ENCODE data around the gene CFAP210.

CFAP210 gene

DNA sequence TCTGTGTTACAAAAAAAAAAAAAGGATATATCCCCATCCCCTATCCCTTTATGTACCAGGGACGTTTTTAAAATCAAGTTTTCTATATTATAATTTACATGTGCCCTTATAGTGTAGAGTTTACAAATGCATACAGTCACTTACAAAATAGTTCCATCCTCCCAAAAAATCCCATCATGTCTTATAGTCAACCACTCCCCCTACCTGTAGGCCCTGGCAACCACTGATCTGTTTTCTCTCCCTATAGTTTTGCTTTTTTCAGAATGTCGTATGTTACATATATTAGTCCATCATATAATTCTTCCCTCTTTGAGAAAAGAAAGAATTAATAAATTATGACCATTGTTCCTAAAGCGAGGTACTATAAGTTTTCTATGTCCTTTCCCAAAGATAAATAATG lies 17.8 kb downstream of the CFAP210 start:
- WGBS (ENCODE audit: insufficient coverage): no CpG with 5 or more reads among the region's 3 CpGs
- H3K36me3 ChIP-seq (ENCODE audit: control insufficient read depth in 4 of 4, insufficient read depth in 4 of 4, low read length in 3 of 4): no peaks in the 10 kb centered on the region
- H3K4me1 ChIP-seq (ENCODE audit: control extremely low read depth in 1 of 4, control insufficient read depth in 4 of 4, insufficient read depth in 4 of 4, low read length in 3 of 4): peaks cover 0 to 8% (median 5%) of the 10 kb centered on the region in 4 experiments
- H3K27ac ChIP-seq (ENCODE audit: insufficient read depth in 1 of 2, low read depth in 1 of 2, low read length in 2 of 2, poor library complexity in 1 of 2, severe bottlenecking in 2 of 2): no peak overlapping the region
- CTCF ChIA-PET: no interaction called here
- peaks cover 0 to 4% (median 0%) of the 10 kb centered on the region in 5 experiments for H3K9me3 ChIP-seq (ENCODE audit: control extremely low read depth in 1 of 5, control insufficient read depth in 4 of 5, insufficient read depth in 2 of 5, low read depth in 1 of 5, low read length in 4 of 5)
- peak in 2 of 3 donors; percentile 43 to 59 for DNase-seq
- POLR2A ChIA-PET: no interaction called here
- no peak overlapping the region for H3K4me3 ChIP-seq (ENCODE audit: control insufficient read depth in 1 of 7, extremely low read depth in 1 of 7, insufficient read depth in 4 of 7, low read depth in 2 of 7, low read length in 6 of 7)
- no peaks in the 10 kb centered on the region for H3K27me3 ChIP-seq (replicated peaks in 2 of 5; ENCODE audit: control insufficient read depth in 4 of 5, insufficient read depth in 5 of 5, low read length in 4 of 5)

DNA sequence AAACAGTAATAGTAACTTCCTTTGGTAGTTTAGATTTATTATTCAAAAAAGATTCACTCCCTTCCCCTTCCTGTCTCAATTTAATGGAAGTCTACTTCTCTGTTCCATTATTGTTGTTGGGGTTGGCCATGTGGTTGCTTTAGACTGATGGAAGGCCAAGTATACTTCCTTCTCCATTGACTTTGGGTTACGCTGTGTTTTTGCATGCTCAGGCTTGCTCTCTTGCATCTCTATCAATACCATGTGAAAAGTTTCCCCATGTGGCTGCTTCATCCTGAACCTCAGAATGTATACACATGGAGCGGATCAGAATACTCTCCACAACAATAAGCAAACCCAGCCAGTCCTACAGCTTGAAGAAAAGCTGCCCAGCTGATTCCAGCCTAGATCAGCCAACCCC lies 20.3 kb downstream of the CFAP210 start:
- POLR2A ChIA-PET: no interaction called here
- WGBS (ENCODE audit: insufficient coverage): 82% methylated on average over 2 of the region's 2 CpGs

DNA sequence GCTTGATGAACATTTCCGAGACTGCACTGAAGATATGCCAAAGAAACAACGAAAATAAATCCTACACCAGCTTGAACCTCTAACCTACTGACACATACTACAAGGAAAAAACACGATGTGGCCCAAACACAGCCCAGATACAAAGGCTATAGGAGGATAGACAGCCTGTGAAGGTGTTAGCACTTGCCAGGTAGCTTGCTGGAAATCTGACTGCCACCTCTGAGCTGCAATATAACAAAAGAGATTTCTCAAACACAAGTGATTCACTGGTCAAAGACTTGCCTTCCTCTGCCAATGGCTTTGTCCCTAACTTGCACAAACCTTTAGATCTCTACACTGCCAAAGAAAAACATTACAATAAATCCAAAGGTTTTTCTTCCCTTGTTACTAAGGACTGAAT lies 21.1 kb downstream of the CFAP210 start:
- Histone ChIP-seq H3K4me3 (ENCODE audit: control insufficient read depth in 1 of 7, extremely low read depth in 1 of 7, insufficient read depth in 4 of 7, low read depth in 2 of 7, low read length in 6 of 7) (no peak overlapping the region), H3K36me3 (ENCODE audit: control insufficient read depth in 4 of 4, insufficient read depth in 4 of 4, low read length in 3 of 4) (no peaks in the 10 kb centered on the region), H3K9me3 (ENCODE audit: control extremely low read depth in 1 of 5, control insufficient read depth in 4 of 5, insufficient read depth in 2 of 5, low read depth in 1 of 5, low read length in 4 of 5) (no peaks in the 10 kb centered on the region), H3K27me3 (replicated peaks in 2 of 5; ENCODE audit: control insufficient read depth in 4 of 5, insufficient read depth in 5 of 5, low read length in 4 of 5) (no peaks in the 10 kb centered on the region), H3K27ac (ENCODE audit: insufficient read depth in 1 of 2, low read depth in 1 of 2, low read length in 2 of 2, poor library complexity in 1 of 2, severe bottlenecking in 2 of 2) (no peak overlapping the region), H3K4me1 (ENCODE audit: control extremely low read depth in 1 of 4, control insufficient read depth in 4 of 4, insufficient read depth in 4 of 4, low read length in 3 of 4) (peaks cover 0 to 8% (median 5%) of the 10 kb centered on the region in 4 experiments)
- 72% methylated on average over 2 of the region's 3 CpGs for WGBS (ENCODE audit: insufficient coverage)
- no peak for DNase-seq
- ChIA-PET POLR2A (no interaction called here), CTCF (interaction anchor here (0.8 to 1.4 kb wide), 5 partner anchors 8 to 33 kb away, joined by 3 to 4 read pairs (median 3); no protein-coding TSS in a partner anchor)

More for the DNA sequence above, 20.3 kb downstream of the CFAP210 start:
- H3K36me3 ChIP-seq (ENCODE audit: control insufficient read depth in 4 of 4, insufficient read depth in 4 of 4, low read length in 3 of 4): no peaks in the 10 kb centered on the region
- H3K27me3 ChIP-seq (replicated peaks in 2 of 5; ENCODE audit: control insufficient read depth in 4 of 5, insufficient read depth in 5 of 5, low read length in 4 of 5): no peaks in the 10 kb centered on the region
- H3K9me3 ChIP-seq (ENCODE audit: control extremely low read depth in 1 of 5, control insufficient read depth in 4 of 5, insufficient read depth in 2 of 5, low read depth in 1 of 5, low read length in 4 of 5): no peaks in the 10 kb centered on the region
- peaks cover 0 to 8% (median 5%) of the 10 kb centered on the region in 4 experiments for H3K4me1 ChIP-seq (ENCODE audit: control extremely low read depth in 1 of 4, control insufficient read depth in 4 of 4, insufficient read depth in 4 of 4, low read length in 3 of 4)
- no peak overlapping the region for H3K27ac ChIP-seq (ENCODE audit: insufficient read depth in 1 of 2, low read depth in 1 of 2, low read length in 2 of 2, poor library complexity in 1 of 2, severe bottlenecking in 2 of 2)
- CTCF ChIA-PET: interaction anchor here (1.3 to 1.6 kb wide), 2 partner anchors 17 to 46 kb away, joined by 3 to 4 read pairs; no protein-coding TSS in a partner anchor
- DNase-seq: no peak
- H3K4me3 ChIP-seq (ENCODE audit: control insufficient read depth in 1 of 7, extremely low read depth in 1 of 7, insufficient read depth in 4 of 7, low read depth in 2 of 7, low read length in 6 of 7): no peak overlapping the region

- CTCF ChIA-PET: interaction anchor here (1.0 to 1.4 kb wide), 6 partner anchors 9 to 33 kb away, joined by 3 to 6 read pairs (median 3); no protein-coding TSS in a partner anchor
- POLR2A ChIA-PET: no interaction called here
- 2% methylated on average over 5 of the region's 6 CpGs for WGBS (ENCODE audit: insufficient coverage)
Observed at GRCh38 chr2:169672406-169672805, 21.8 kb downstream of the CFAP210 start.

GRCh38 chr2:169670937-169671336 lies 23.3 kb downstream of the CFAP210 start:
- 96% methylated on average over 3 of the region's 4 CpGs for WGBS (ENCODE audit: insufficient coverage)
- H3K9me3 ChIP-seq (ENCODE audit: control extremely low read depth in 1 of 5, control insufficient read depth in 4 of 5, insufficient read depth in 2 of 5, low read depth in 1 of 5, low read length in 4 of 5): no peaks in the 10 kb centered on the region
- peaks cover 1 to 9% (median 6%) of the 10 kb centered on the region in 4 experiments for H3K4me1 ChIP-seq (ENCODE audit: control extremely low read depth in 1 of 4, control insufficient read depth in 4 of 4, insufficient read depth in 4 of 4, low read length in 3 of 4)
- ChIA-PET POLR2A (no interaction called here), CTCF (no interaction called here)
- DNase-seq: no peak
- H3K36me3 ChIP-seq (ENCODE audit: control insufficient read depth in 4 of 4, insufficient read depth in 4 of 4, low read length in 3 of 4): no peaks in the 10 kb centered on the region
- no peak overlapping the region for H3K27ac ChIP-seq (ENCODE audit: insufficient read depth in 1 of 2, low read depth in 1 of 2, low read length in 2 of 2, poor library complexity in 1 of 2, severe bottlenecking in 2 of 2)
- H3K4me3 ChIP-seq (ENCODE audit: control insufficient read depth in 1 of 7, extremely low read depth in 1 of 7, insufficient read depth in 4 of 7, low read depth in 2 of 7, low read length in 6 of 7): no peak overlapping the region
- no peaks in the 10 kb centered on the region for H3K27me3 ChIP-seq (replicated peaks in 2 of 5; ENCODE audit: control insufficient read depth in 4 of 5, insufficient read depth in 5 of 5, low read length in 4 of 5)

More at GRCh38 chr2:169672406-169672805, 21.8 kb downstream of the CFAP210 start:
- Histone ChIP-seq H3K4me3 (ENCODE audit: control insufficient read depth in 1 of 7, extremely low read depth in 1 of 7, insufficient read depth in 4 of 7, low read depth in 2 of 7, low read length in 6 of 7) (peak overlapping the region in 1 of 7 experiments; percentile 31), H3K4me1 (ENCODE audit: control extremely low read depth in 1 of 4, control insufficient read depth in 4 of 4, insufficient read depth in 4 of 4, low read length in 3 of 4) (peaks cover 0 to 8% (median 5%) of the 10 kb centered on the region in 4 experiments), H3K27me3 (replicated peaks in 2 of 5; ENCODE audit: control insufficient read depth in 4 of 5, insufficient read depth in 5 of 5, low read length in 4 of 5) (no peaks in the 10 kb centered on the region), H3K27ac (ENCODE audit: insufficient read depth in 1 of 2, low read depth in 1 of 2, low read length in 2 of 2, poor library complexity in 1 of 2, severe bottlenecking in 2 of 2) (no peak overlapping the region), H3K36me3 (ENCODE audit: control insufficient read depth in 4 of 4, insufficient read depth in 4 of 4, low read length in 3 of 4) (no peaks in the 10 kb centered on the region), H3K9me3 (ENCODE audit: control extremely low read depth in 1 of 5, control insufficient read depth in 4 of 5, insufficient read depth in 2 of 5, low read depth in 1 of 5, low read length in 4 of 5) (no peaks in the 10 kb centered on the region)
- DNase-seq: peak in 2 of 3 donors; percentile 80 to 94

DNA sequence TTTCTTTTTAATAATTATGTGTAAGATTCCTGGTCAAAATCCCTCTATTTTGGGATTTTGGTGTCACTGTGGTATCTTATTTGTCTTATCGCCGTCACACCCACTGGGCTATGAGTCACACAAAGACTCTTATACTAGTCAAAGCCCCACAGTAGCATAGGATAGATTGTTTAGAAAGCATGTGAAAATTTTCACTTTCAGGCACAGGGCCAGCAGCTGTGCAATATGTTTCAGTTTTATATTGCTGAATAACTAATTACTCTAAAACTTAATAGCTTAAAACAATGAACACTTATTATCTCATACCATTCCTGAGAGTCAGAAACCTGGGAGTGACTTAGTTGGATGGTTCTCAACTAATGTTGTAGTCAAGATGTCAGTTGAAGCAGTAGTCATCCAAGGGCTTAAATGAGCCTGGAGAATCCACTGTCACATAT lies 24.0 kb downstream of the CFAP210 start:
- Histone ChIP-seq H3K9me3 (ENCODE audit: control extremely low read depth in 1 of 5, control insufficient read depth in 4 of 5, insufficient read depth in 2 of 5, low read depth in 1 of 5, low read length in 4 of 5) (no peaks in the 10 kb centered on the region), H3K4me1 (ENCODE audit: control extremely low read depth in 1 of 4, control insufficient read depth in 4 of 4, insufficient read depth in 4 of 4, low read length in 3 of 4) (peaks cover 9 to 16% (median 13%) of the 10 kb centered on the region in 4 experiments), H3K27me3 (replicated peaks in 2 of 5; ENCODE audit: control insufficient read depth in 4 of 5, insufficient read depth in 5 of 5, low read length in 4 of 5) (no peaks in the 10 kb centered on the region), H3K27ac (ENCODE audit: insufficient read depth in 1 of 2, low read depth in 1 of 2, low read length in 2 of 2, poor library complexity in 1 of 2, severe bottlenecking in 2 of 2) (no peak overlapping the region), H3K4me3 (ENCODE audit: control insufficient read depth in 1 of 7, extremely low read depth in 1 of 7, insufficient read depth in 4 of 7, low read depth in 2 of 7, low read length in 6 of 7) (no peak overlapping the region), H3K36me3 (ENCODE audit: control insufficient read depth in 4 of 4, insufficient read depth in 4 of 4, low read length in 3 of 4) (no peaks in the 10 kb centered on the region)
- DNase-seq: peak in 1 of 3 donors; percentile 15
- ChIA-PET POLR2A (no interaction called here), CTCF (no interaction called here)
- WGBS (ENCODE audit: insufficient coverage): no CpG with 5 or more reads among the region's 2 CpGs

GRCh38 chr2:169667583-169667982 lies 26.6 kb downstream of the CFAP210 start:
- Histone ChIP-seq H3K4me1 (ENCODE audit: control extremely low read depth in 1 of 4, control insufficient read depth in 4 of 4, insufficient read depth in 4 of 4, low read length in 3 of 4) (peaks cover 15 to 22% (median 21%) of the 10 kb centered on the region in 4 experiments), H3K4me3 (ENCODE audit: control insufficient read depth in 1 of 7, extremely low read depth in 1 of 7, insufficient read depth in 4 of 7, low read depth in 2 of 7, low read length in 6 of 7) (no peak overlapping the region), H3K9me3 (ENCODE audit: control extremely low read depth in 1 of 5, control insufficient read depth in 4 of 5, insufficient read depth in 2 of 5, low read depth in 1 of 5, low read length in 4 of 5) (no peaks in the 10 kb centered on the region), H3K27ac (ENCODE audit: insufficient read depth in 1 of 2, low read depth in 1 of 2, low read length in 2 of 2, poor library complexity in 1 of 2, severe bottlenecking in 2 of 2) (no peak overlapping the region), H3K27me3 (replicated peaks in 2 of 5; ENCODE audit: control insufficient read depth in 4 of 5, insufficient read depth in 5 of 5, low read length in 4 of 5) (no peaks in the 10 kb centered on the region), H3K36me3 (ENCODE audit: control insufficient read depth in 4 of 4, insufficient read depth in 4 of 4, low read length in 3 of 4) (no peaks in the 10 kb centered on the region)
- CTCF ChIA-PET: interaction anchor here (0.7 to 1.7 kb wide), 2 partner anchors 15 to 108 kb away, joined by 3 to 8 read pairs; no protein-coding TSS in a partner anchor
- POLR2A ChIA-PET: no interaction called here
- 100% methylated on average over 1 of the region's 2 CpGs for WGBS (ENCODE audit: insufficient coverage)
- DNase-seq: no peak

Data from common myeloid progenitor, CD34-positive (primary cell).